GDM1 (cell line): ENCODE data around the gene EPB41L2.
"Not testable (repeated sequence)": the region's sequence is repeated elsewhere in the genome, so short reads cannot be mapped to it uniquely, and the experiment has no call there.

Source experiments
- DNase-seq: peaks from one replicate; lab custom pipeline; 2025; lab: John Stamatoyannopoulos, UW

EPB41L2 gene

DNA sequence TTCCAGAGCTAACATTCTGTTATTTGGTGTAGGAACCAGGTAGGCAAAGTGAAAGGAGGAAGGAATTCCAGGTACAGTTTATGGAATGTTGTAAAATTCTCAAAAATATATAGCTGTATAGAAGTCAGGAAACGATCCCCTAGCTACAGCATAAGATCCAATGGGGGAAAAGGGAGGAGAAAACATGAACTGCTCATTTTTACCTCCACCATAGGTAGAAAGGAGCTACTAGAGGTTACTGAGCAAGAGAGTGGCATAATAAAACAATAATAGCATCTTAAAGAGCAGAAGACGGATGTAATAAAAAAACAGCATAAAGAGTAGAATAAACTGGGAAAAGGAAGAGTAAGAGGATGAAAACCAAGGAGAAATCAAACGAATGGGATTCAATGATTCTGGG is 26.9 kb downstream of the EPB41L2 start:
- no peak for DNase-seq

- no peak for DNase-seq
These were observed 27.5 kb downstream of the EPB41L2 start for GRCh38 chr6:131035582-131035981.

GRCh38 chr6:131033631-131034030 is 29.4 kb downstream of the EPB41L2 start:
- no peak for DNase-seq

DNA sequence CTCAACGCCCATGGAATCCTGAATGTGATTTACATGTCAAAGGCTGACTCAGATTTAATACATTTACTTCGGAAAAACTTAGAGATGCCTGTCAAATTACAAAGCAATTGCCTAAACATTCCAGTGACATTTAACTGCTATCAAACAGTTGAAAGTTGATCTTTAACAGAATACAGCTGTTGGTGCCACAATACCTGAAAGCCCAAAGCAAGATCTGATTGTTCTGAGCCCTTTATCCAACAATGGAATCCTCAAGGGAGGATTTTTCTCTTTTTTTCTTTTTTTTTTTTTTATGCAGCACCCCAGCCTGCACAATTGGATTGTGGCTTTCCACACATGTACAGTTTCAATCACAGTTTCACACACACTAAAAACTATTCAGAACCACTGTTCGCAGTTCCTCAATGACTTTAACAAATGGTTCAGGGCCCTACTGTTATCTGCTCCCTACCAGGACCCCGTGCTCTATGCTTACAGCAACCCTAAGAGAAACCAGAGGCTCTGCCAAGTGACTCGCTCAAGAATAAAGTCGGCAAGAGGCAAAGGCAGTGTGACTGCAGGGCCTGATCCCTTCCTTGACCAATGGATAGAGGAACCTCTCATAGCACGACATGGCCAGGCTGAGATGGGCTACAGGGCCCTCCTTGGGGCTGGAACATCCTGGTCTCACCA is 33.3 kb downstream of the EPB41L2 start:
- DNase-seq, result no peak

DNA sequence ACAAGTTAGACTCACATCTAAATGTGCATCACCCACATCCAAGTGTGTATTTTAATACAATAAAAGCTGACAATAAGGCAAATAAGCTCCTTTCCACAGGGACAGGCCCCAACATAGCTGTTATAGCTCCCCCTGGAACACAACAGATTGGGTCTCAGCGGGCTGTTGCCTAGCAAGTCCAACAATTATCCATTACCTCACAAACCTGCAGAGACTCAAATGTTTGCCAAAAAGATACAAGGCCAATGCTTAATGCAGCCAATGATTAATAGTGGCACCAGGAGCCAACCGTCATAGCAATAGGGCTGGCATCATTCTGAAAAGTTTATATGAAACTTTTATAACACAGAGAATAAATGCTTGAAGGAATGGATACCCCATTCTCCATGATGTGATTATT is 35.7 kb downstream of the EPB41L2 start:
- DNase-seq, result no peak

- no peak for DNase-seq
These were observed 36.8 kb downstream of the EPB41L2 start for GRCh38 chr6:131026243-131026642.

DNA sequence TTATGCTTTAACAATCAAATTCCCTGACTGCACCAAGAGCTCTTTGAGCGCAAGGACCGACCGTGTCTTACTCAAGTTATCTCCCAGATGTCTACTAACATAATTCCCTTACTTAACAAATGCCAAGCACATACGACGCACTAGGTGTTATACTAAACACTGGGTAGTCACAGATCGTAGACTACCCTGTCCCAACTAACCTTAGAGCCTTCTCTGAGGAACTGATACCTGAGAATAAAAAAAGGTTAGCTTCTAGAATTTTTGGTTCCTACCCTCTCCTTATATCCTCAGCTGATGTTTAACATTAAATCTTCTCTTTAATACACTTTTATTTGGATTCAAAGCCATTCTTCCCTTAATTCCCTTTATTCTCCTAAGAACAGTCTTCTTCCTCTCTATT is 38.5 kb downstream of the EPB41L2 start:
- no peak for DNase-seq

DNA sequence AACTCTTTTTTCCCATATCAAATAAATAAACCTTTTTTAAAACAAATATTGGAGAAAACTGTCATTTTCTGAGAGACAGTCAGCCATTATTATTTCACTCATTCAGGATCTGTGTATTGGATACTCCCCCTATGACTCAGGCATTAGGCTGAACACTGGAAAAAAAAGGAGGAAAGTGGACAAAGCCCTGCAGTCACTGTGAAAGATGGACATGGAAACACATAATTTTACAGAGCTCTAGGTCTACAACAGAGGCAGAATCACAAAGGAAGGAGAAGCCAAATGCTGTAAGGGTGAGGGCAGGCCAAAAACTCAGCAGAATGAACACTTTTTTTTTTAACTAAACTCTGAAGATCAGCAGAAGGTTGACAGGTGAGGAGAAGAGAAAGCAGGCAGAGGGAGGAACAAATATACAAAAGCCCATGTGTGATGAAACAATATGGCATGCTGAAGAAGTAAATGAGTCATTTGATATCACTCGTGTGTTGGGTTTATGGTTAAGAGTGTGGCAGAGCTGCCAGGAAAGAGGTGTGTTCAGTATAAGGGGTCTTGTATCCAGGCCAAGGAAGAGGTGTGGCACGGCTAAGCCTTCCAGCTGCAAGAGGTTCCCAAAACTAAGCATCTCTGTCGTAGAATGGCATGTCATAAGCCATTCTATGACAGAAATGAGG is 39.1 kb downstream of the EPB41L2 start:
- no peak for DNase-seq

- no peak for DNase-seq
These were observed 40.4 kb downstream of the EPB41L2 start for GRCh38 chr6:131022691-131023090.

DNA sequence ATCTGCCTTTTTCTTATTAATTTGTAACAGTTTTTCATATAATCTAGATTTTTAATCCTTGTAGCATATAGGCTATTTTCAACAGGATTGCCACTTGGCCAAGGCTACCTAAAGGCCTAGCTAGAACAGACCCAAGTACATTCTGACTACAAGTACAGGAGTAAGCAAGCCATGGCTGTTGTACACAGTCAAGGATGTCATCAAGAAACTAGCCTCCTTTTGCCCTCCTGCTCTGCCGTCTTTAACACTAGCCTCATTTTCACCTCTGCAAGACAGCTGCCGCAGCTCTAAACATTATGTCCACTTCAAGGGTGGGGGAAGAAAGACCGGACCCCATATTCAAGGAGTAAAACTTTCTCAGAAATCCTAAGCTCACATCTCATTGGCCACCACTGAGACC is 45.1 kb downstream of the EPB41L2 start:
- no peak for DNase-seq

DNA sequence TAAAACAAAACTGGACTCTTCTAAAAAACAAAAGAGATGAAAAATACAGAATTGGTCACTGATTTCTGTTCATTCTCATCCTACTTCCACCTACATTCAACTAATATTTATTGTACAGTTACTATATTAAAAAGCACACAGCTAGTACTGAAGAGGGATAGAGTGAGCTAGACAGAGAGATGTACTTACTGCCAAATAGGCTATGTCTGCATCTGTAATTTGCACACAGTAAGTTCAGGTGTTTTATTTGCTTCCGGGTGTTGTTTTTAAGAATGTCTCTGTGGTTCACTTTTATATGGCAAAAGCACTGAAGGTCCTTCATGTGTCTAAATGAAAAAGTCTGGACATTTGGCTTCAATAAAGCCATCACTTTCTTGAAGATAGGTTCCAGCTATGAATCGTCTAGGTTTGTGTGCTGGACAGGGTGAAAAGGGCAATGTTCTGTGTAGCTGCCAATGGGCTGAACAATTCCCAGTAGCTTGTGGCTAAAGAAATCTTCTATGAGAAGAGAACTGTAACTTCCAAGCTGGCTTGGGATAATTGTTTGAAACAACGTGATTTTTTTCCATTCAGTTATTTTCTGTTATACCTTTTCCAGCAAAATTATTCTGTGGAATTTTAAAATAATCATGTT is 47.3 kb downstream of the EPB41L2 start:
- no peak for DNase-seq

- no peak for DNase-seq
These were observed 47.9 kb downstream of the EPB41L2 start for GRCh38 chr6:131015025-131015591.

DNA sequence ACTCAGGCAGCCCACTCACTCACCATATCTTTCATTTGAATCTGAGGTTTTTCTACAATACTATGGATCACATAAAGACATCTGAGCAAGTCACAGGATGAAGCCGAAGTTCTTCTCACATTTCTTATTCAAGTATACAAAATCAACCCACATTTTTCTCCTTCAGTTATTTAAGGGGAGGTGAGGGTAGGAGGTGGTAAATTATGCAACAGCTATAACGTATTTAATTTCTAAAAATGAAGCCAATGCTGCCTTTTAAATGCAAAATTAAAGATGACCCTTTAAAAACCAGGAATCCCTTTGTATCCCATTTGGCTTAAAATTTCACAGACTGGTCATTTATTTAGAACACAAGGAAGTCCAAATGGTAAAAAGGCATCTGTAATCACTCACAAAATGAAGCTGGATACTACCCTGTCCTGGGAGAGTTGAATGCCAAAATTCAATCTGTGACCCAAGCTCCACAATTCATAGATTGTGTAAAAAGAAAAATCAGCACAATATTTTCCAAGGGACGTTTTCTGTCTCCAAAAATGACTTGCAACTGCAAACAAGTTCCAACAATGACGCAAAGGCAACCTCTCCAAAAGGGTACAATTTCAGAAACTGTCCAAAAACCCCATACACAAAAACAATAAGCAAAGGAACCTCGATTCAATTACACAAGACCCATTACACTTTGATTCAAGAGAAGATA is 48.8 kb downstream of the EPB41L2 start:
- no peak for DNase-seq

DNA sequence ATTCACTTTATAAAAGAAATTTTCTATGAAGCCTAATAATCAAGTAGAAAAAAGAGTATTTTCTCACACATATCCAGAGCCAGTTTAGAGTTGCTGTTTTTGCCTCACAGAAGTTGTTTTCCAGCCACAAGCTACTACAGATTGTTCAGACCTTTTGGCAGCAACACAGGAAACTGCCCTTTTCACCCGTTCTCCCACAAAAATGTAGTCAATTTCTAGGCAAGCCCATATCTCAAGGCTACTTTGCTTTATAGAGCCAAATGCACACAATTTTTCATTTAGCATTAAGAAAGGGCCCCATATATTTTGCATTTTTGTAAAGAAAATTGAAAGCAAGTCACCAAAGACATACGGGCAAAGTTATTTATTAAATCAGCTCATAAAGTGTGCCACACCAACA is 49.5 kb downstream of the EPB41L2 start:
- no peak for DNase-seq

DNA sequence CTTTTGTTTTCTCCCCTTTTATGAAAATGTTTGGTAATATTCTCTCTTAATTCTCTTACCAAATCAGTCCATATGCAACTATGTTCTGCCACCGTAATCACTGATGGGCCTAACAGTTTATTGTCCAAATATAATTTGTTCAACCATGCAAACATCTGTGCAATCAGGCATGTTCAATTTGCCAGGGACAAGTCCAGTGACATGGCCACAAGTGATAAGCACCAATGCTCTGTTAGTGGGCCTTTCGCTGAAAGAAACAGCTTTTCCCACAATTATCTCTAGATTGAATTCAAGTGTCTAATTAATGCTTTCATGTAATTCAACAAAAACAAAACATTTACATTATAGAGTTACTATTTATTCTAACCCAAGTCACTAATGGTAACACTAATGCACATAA is 53.3 kb downstream of the EPB41L2 start:
- no peak for DNase-seq

DNA sequence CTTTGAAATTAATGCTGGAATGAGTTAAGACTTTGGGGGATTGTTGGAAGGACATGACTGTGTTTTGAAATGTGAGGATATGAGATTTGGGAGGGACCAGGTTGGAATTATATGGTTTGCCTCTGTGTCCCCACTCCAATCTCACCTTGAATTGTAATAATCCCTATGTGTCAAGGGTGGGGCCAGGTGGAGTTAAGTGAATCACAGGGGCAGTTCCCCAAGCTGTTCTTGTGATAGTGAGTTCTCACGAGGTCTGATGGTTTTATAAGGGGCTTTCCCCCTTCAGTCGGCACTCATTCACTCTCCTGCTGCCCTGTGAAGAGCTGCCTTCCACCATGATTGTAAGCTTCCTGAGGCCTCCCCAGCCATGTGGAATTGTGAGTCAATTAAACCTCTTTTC is 54.1 kb downstream of the EPB41L2 start:
- DNase-seq, result not testable (repeated sequence)

- not testable (repeated sequence) for DNase-seq
These were observed 55.1 kb downstream of the EPB41L2 start for GRCh38 chr6:131007964-131008363.

DNA sequence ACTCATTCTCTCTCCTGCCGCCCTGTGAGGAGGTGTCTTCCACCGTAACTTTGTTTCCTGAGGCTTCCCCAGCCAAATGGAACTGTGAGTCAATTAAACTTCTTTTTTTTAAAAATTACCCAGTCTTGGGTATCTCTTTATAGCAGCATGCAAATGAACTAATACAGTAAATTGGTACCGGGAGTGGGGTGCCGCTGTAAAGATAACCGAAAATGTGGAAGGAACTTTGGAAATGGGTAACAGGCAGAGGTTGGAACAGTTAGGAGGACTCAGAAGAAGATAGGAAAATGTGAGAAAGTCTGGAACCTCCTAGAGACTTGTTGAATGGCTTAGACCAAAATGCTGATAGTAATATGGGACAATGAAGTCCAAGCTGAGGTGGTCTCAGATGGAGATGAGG is 55.8 kb downstream of the EPB41L2 start:
- DNase-seq, result no peak

- DNase-seq, result no peak
These were observed 57.5 kb downstream of the EPB41L2 start for GRCh38 chr6:131005439-131006016.

DNA sequence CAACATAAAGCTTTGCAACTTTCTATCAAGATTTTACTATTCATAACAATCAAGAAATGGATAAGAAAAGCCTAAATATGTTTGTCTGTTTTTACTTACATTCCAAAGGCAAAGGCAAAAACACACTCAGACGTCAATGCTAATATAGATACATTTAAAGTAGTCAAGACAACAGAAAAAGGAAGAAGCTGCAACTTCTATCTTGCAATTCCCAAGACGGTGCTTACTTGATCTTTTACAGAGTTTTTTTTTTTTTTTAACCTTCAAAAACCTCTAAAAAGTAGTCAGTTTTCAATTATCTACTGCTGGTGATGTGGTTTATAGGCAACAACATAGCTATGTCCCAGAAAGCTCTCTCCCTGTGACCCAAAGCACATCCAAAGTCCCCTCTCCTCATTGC is 58.1 kb downstream of the EPB41L2 start:
- no peak for DNase-seq

GRCh38 chr6:131004387-131004755 is 58.7 kb downstream of the EPB41L2 start:
- DNase-seq, result no peak
